Measurements from ENCODE around the gene NEK10.

DNA sequence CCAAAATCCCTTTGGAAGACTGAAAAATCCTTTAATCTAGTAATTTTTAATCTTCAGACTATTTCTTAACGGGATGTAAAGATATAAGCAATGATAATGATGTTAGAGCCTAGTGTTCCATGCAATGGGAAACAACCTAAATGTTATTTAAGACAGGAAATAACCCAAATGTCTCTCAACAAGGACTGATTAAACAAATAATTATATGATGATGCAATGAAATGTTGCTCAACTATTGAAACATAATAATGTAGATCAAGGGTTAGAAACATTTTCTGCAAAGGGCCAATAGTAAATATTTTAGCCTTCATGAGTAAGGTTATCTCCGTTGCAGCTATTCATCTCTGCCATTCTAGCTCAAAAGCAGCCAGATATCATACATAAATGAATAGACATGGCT, 275.4 kb downstream of the NEK10 start:
- TF ChIP-seq EZH2phosphoT487 (IDR thresholded peaks at IDR 0.05; ENCODE audit: borderline replicate concordance) (no peak), POLR2A (IDR thresholded peaks at IDR 0.05; ENCODE audit: borderline replicate concordance, extremely low read depth, insufficient read depth, insufficient read length) (no peak), POLR2AphosphoS5 (IDR thresholded peaks at IDR 0.05; ENCODE audit: low read depth, low read length) (no peak), EGR1 (IDR thresholded peaks at IDR 0.05; ENCODE audit: low read depth) (no peak), YY1 (IDR thresholded peaks at IDR 0.05; ENCODE audit: extremely low read depth, insufficient replicate concordance, low read depth, low read length) (no peak), SP1 (IDR thresholded peaks at IDR 0.05; ENCODE audit: low read depth) (no peak), RAD21 (IDR thresholded peaks at IDR 0.05; ENCODE audit: low read depth) (no peak), EZH2 (IDR thresholded peaks at IDR 0.05) (no peak), SIN3A (IDR thresholded peaks at IDR 0.05; ENCODE audit: low read depth) (no peak), CEBPB (IDR thresholded peaks at IDR 0.05; ENCODE audit: low read depth) (no peak), ZNF274 (IDR thresholded peaks at IDR 0.05; ENCODE audit: low read depth, low read length) (no peak), JUND (IDR thresholded peaks at IDR 0.05) (no peak)
- TF ChIP-seq, protein P1, sequence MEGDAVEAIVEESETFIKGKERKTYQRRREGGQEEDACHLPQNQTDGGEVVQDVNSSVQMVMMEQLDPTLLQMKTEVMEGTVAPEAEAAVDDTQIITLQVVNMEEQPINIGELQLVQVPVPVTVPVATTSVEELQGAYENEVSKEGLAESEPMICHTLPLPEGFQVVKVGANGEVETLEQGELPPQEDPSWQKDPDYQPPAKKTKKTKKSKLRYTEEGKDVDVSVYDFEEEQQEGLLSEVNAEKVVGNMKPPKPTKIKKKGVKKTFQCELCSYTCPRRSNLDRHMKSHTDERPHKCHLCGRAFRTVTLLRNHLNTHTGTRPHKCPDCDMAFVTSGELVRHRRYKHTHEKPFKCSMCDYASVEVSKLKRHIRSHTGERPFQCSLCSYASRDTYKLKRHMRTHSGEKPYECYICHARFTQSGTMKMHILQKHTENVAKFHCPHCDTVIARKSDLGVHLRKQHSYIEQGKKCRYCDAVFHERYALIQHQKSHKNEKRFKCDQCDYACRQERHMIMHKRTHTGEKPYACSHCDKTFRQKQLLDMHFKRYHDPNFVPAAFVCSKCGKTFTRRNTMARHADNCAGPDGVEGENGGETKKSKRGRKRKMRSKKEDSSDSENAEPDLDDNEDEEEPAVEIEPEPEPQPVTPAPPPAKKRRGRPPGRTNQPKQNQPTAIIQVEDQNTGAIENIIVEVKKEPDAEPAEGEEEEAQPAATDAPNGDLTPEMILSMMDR (IDR thresholded peaks at IDR 0.05 in 2 of 3, conservative IDR thresholded peaks at IDR 0.05 in 1 of 3; ENCODE audit: borderline replicate concordance in 1 of 3, insufficient read depth in 1 of 3, low read depth in 2 of 3, low read length in 2 of 3) = no peak
- TF ChIP-seq, protein P2, sequence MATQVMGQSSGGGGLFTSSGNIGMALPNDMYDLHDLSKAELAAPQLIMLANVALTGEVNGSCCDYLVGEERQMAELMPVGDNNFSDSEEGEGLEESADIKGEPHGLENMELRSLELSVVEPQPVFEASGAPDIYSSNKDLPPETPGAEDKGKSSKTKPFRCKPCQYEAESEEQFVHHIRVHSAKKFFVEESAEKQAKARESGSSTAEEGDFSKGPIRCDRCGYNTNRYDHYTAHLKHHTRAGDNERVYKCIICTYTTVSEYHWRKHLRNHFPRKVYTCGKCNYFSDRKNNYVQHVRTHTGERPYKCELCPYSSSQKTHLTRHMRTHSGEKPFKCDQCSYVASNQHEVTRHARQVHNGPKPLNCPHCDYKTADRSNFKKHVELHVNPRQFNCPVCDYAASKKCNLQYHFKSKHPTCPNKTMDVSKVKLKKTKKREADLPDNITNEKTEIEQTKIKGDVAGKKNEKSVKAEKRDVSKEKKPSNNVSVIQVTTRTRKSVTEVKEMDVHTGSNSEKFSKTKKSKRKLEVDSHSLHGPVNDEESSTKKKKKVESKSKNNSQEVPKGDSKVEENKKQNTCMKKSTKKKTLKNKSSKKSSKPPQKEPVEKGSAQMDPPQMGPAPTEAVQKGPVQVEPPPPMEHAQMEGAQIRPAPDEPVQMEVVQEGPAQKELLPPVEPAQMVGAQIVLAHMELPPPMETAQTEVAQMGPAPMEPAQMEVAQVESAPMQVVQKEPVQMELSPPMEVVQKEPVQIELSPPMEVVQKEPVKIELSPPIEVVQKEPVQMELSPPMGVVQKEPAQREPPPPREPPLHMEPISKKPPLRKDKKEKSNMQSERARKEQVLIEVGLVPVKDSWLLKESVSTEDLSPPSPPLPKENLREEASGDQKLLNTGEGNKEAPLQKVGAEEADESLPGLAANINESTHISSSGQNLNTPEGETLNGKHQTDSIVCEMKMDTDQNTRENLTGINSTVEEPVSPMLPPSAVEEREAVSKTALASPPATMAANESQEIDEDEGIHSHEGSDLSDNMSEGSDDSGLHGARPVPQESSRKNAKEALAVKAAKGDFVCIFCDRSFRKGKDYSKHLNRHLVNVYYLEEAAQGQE (IDR thresholded peaks at IDR 0.05; ENCODE audit: low read depth) = no peak
